Cardiac septum (tissue), 1 donor: ENCODE data around the gene DRG2. TPM values are rescaled to one million over a fixed set of nuclear protein-coding genes. Genes with fewer than 3 reads are reported as not detected.

Experiments
- DNase-seq: peaks from one replicate; pipeline ENCODE4 v3.0.0-alpha.2; 2020; ENCODE audit warnings: low spot score
- intact Hi-C: fragments of 100-400 bp; cut with DNase I; formaldehyde crosslinking; loops from one replicate; pipeline ENCODE4 v1.14.0; 2022
- total RNA-seq: library from RNA; stranded (reverse); fragmentation: NEBNext Ultra II Directional; extraction: Animal tissue kit (Norgen Biotek cat#: 25700); gene quantifications from one replicate; pipeline ENCODE4 v1.2.1, GENCODE V29; 2021
- donor health status: DM: no; HTN: no; CAD: no.

DRG2 gene
- total RNA-seq, 1 donor from 2014 or later: 17.8 TPM

DNA sequence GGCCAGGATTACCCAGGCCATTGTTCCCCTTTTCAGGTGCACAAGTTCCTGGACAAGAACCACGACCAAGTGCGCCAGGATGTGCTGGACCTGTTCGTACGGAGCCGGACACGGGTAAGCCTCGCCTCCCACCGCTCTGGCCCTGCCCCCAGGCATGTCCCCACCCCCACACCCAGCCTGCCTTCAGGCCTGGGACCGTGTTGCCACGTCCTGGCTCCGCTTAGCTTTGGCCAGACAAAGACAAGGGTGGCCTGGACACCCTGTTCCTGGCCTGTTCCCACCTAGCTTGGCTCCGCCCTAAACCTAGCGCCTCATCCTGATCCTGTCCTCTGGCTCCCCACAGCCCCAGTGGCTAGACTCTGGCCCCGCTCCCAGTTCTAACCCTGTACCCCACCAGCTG lies 51.8 kb downstream of the DRG2 start:
- no peak for DNase-seq
- intact Hi-C loops: no loop called here

DNA sequence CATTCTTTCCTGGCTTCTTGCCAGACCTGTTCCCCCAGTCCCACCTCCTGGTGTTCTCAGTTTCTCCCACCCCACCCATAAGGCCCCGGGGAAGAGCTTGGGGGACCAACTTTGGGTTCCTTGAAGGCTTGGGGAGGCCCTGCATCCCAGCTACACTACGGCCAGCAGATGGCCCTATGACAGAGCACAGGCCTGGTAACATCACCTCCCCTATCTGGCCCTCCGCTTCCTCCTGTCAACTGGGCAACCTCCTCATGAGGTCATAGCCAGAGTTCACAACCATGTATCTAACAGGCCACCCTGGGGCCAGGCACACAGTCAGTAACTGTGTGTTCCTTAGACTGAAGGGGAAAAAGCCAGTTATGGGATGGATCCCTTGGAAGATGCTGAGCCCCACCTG lies 52.2 kb downstream of the DRG2 start:
- DNase-seq: no peak
- intact Hi-C loops: loop anchor here (5.0 kb wide), 1 partner anchor 77 kb away; no protein-coding TSS in a partner anchor

DNA sequence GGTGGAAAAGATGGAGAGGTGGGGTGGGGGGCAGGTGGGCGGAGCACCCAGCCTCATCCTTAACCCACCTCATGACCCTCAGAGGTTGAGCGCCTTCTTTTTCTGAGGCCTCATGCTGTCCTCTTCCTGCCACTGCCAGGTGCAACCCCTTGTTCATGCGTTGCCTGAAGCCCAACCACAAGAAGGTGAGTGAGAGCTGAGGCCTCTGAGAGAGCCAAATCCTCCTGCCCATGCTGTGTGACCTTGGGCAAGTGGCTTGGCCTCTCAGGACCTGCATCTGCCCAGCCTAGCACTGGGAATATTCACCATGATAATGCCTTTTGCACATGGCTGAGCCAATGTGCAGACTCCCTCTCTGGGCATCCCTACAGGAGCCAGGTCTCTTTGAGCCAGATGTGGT lies 52.9 kb downstream of the DRG2 start:
- intact Hi-C loops: loop anchor here (5.0 kb wide), 1 partner anchor 77 kb away; no protein-coding TSS in a partner anchor
- DNase-seq: no peak

DNA sequence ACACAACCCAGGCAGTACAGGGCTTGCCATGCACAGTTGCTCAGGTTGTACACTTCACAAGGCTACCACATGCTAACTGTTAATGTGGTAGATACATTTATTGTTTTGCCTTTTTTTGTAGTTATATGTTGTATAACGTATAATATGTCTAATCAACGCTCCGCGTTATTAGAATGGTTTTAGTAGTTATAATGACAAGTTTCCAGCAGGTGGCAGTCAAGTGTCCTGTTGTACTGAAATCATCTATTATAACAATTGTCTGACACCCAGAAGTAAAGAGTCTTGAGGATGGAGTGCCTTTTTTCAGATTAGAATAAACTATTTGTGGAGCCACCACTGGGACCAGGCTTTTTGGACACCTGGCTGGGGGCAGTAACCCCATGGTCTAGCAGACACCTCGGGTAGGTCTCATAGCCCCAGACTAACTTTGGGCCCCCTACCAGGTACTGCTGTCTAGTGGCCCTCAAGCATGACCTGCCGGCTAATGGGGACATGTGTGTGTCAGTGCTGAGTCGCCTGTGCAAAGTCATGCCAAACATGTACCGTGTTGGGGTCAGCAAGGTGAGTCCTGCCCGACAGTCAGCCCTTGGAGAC lies 53.6 kb downstream of the DRG2 start:
- DNase-seq: no peak
- intact Hi-C loops: loop anchor here (5.0 kb wide), 1 partner anchor 76 kb away; no protein-coding TSS in a partner anchor

DNA sequence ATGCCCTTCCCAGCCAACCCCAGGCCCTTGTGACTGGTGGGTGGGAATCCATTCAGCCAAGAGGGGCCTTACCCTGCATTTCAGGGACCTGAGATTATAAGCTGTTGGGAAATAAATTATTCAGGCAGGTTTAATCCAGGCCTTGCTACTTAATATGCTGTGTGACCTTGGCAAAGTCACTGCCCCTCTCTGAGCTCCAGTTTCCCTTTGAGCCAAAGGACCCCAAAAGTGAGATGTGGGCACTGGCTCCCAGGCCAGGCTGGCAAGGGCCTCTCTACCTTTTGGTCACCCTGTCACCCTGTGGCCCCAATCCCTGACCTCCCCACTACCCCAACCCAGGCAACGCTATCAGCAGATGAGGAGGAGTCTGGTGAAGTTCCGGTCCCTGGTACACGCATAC lies 54.7 kb downstream of the DRG2 start:
- intact Hi-C loops: loop anchor here (5.0 kb wide), 1 partner anchor 75 kb away; no protein-coding TSS in a partner anchor

DNA sequence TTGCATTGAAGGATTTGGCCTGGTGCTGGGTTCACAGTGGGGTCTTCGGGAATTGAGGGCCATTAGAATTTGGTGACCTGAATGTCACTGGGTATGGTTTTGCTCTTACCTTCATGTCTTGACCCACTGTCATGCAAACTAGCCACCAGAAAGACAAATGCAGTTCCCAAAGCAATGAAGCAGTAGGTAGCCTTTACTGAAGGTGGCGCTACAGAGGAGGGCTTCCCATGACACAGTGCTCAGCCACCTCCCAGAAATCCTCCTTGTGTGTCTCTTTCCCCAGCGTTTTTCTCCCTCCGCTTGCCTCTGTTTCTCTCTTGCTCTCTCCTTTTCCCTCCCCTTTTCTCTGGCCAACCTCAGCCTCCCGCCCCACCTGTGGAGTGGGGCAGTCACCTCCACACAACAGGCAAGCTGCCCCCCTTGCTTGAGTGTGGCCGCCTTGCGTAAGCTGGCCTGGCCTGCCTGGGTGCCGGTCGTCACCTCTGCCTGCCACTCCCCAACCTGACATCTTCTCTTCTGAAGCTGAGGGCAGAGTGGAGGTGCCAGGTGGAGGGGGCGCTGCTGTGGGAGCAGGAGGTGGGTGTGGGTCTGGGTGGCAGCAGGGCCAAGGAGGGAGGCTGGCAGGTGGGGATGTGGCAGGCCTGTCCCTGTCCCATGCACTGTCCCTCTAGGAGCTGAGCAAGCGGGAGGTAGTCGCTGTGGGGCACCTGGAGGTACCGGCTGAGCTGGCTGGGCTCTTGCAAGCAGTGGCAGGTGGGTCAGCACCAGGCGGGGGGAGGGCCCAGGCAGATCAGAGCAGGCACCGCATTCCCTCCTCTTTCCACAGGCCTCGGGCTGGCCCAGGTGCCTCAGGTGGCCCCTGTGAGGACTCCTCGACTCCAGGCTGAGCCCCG lies 55.5 kb downstream of the DRG2 start:
- intact Hi-C loops: loop anchor here (5.0 kb wide), 1 partner anchor 74 kb away; no protein-coding TSS in a partner anchor
- no peak for DNase-seq

More for the DNA sequence above, 54.7 kb downstream of the DRG2 start:
- DNase-seq: no peak

GRCh38 chr17:18144261-18144660 lies 56.5 kb downstream of the DRG2 start:
- intact Hi-C loops: loop anchor here (5.0 kb wide), 1 partner anchor 73 kb away; no protein-coding TSS in a partner anchor
- DNase-seq: no peak

DNA sequence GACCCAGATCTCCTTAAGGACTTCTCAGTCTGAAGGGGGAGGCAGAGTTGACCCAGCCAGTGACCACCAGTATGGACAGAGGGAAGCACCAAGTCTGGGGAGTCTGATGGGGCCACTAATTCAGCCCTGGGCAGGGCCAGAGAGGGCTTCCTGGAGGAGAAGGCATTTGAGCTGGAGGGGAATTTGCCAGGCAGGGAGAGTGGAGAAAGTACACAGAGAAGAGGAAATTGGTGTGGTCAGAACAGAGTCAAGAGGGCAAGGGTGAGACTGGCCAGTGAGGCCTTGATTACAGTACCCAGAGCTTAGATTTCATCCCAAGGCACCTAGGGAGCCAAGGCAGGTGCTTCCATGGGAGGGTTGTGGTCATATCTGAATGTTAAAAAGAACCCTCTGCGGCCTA lies 57.1 kb downstream of the DRG2 start:
- intact Hi-C loops: loop anchor here (5.0 kb wide), 1 partner anchor 72 kb away; no protein-coding TSS in a partner anchor
- no peak for DNase-seq

GRCh38 chr17:18145811-18146210 lies 58.1 kb downstream of the DRG2 start:
- intact Hi-C loops: no loop called here
- no peak for DNase-seq

- intact Hi-C loops: no loop called here
- DNase-seq: no peak
These were observed 58.5 kb downstream of the DRG2 start for GRCh38 chr17:18146259-18146658.

DNA sequence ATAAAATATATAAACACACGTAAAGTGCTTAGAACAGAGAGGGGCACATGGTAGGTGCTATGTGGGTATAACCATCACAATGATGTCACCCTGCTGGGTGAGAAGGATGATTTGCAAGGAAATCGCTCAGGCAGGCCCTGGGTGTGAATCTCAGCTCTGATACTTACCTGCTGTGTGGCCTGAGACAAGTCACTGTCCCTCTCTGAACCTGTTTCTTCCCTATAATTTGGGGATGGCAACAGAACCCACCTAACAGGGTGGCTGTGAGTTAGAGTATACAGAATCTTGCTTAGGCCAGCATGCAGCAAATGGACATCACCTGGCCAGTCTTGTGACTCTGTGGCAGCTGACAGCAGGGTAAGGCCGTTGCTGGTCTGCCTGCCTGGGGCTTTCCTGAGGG lies 59.2 kb downstream of the DRG2 start:
- intact Hi-C loops: no loop called here
- no peak for DNase-seq

- DNase-seq: no peak
- intact Hi-C loops: no loop called here
These were observed 60.8 kb downstream of the DRG2 start for GRCh38 chr17:18148586-18148985.

GRCh38 chr17:18151290-18151689 lies 63.5 kb downstream of the DRG2 start:
- DNase-seq: no peak
- intact Hi-C loops: no loop called here

DNA sequence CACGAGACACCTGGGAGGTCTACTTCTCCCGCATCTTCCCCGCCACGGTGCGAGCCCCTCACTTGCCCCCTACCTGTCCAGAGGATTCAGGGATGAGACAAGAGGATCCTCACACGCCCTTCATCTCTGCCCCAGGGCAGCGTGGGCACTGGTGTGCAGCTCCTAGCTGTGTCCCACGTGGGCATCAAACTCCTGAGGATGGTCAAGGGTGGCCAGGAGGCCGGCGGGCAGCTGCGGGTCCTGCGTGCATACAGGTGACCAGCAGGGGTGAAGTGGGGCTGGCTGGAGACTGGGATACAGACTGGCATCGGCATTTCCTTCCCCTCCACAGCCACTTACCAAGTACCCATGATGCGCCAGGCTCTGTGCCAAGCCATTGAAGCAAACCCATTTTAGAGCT lies 67.4 kb downstream of the DRG2 start:
- intact Hi-C loops: no loop called here
- DNase-seq: no peak

- DNase-seq: no peak
- intact Hi-C loops: no loop called here
These were observed 68.6 kb downstream of the DRG2 start for GRCh38 chr17:18156171-18156975.

GRCh38 chr17:18156976-18157280 lies 69.2 kb downstream of the DRG2 start:
- intact Hi-C loops: no loop called here
- DNase-seq: no peak
